Muscle layer of duodenum (tissue), 2 donors: ENCODE results near the gene PCSK9.

ENCODE experiments used
- H3K27ac ChIP-seq: one replicate; pipeline ENCODE4 v1.7.0; 2013; ENCODE audit warnings: mild to moderate bottlenecking, low read length
- H3K27me3 ChIP-seq: one replicate; pipeline ENCODE4 v1.7.0; 2013; ENCODE audit warnings: low read depth, mild to moderate bottlenecking, control low read depth, low read length
- H3K36me3 ChIP-seq, 2 donors: one replicate each; pipeline ENCODE4 v1.7.0; 2013; ENCODE audit warnings: low read length in 2 of 2, control low read depth in 1 of 2, mild to moderate bottlenecking in 1 of 2; ENCODE audit not compliant: insufficient read depth in 2 of 2, control insufficient read depth in 1 of 2
- H3K4me1 ChIP-seq, 2 donors: one replicate each; pipeline ENCODE4 v1.7.0; 2013; ENCODE audit warnings: low read length in 2 of 2, mild to moderate bottlenecking in 2 of 2, control low read depth in 1 of 2, moderate library complexity in 1 of 2; ENCODE audit not compliant: insufficient read depth in 2 of 2, control insufficient read depth in 1 of 2
- H3K4me3 ChIP-seq, 2 donors: one replicate each; pipeline ENCODE4 v1.7.0; 2013; ENCODE audit warnings: low read length in 2 of 2, low read depth in 1 of 2, mild to moderate bottlenecking in 1 of 2
- H3K9me3 ChIP-seq, 2 donors: one replicate each; pipeline ENCODE4 v1.7.0; 2013; ENCODE audit warnings: low read length in 2 of 2, control low read depth in 1 of 2, mild to moderate bottlenecking in 1 of 2; ENCODE audit not compliant: control insufficient read depth in 1 of 2
- donor health status: healthy.

Gene PCSK9

DNA sequence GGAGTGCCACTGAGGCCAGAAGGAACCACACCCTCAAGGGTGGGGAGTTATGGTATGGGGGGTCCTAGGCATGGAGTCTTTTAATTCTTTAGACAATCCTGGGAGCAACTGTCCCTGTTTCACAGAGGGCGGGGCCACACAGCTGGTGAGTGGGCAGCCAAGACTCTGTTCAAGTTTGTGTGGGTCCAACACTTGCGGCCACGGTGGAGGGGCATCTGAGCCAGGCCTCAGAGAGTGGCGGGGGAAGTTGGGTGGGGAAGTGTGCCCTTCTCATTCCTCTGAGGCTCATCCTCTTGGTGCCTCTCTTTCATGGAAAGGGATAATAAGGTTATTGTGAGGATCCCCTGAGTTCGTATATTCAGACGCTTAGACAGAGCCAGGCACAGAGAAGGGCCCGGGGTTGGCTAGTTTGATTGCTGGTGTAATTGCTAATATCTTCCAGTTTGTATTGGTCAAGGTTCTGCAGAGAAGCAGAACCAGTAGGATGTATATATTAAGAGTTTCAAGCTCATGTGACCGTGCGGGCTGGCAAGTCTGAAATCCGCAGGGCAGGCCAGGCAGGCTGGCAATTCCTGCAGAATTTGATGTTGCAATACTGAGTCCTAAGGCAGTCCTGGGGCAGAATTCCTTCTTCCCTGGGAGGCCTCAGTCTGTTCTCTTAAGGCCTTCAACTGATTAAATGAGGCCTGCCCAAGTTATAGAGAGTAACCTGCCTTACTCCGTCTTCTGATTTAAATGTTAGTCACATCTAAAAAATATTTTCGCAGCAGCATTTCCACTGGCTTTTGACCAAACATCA, 15.9 kb downstream of the PCSK9 start:
- no peaks in the 10 kb centered on the region for H3K36me3 ChIP-seq
- no peaks in the 10 kb centered on the region for H3K4me1 ChIP-seq
- H3K4me3 ChIP-seq = no peak overlapping the region
- H3K27me3 ChIP-seq = no peaks in the 10 kb centered on the region
- no peak overlapping the region for H3K27ac ChIP-seq
- H3K9me3 ChIP-seq = no peaks in the 10 kb centered on the region

DNA sequence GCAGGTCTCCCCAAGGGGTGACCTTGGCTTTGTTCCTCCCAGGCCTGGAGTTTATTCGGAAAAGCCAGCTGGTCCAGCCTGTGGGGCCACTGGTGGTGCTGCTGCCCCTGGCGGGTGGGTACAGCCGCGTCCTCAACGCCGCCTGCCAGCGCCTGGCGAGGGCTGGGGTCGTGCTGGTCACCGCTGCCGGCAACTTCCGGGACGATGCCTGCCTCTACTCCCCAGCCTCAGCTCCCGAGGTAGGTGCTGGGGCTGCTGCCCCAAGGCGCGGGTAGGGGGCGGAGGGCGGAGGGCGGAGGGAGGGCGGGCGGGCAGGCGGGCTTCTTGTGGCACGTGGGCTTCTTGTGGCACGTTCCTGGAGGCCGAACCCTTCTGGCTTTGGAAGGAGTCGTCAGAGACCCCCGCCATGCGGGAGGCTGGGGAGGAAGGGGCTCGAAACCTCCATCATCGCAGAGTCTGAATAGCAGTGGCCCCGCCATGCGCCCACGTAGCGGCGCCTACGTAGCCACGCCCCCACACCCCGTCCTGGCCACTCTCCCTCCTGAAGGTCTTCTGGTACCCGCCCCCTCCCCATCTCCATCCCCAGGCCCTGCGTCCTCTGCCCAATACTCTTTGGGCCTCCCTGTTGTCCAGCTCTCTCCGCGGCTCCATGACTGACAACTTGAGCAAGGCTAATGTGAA, 16.7 kb downstream of the PCSK9 start:
- Histone ChIP-seq H3K27me3 (no peaks in the 10 kb centered on the region), H3K9me3 (no peaks in the 10 kb centered on the region), H3K4me3 (no peak overlapping the region), H3K27ac (no peak overlapping the region), H3K36me3 (no peaks in the 10 kb centered on the region), H3K4me1 (peaks cover 0 to 8% of the 10 kb centered on the region in 2 donors)

DNA sequence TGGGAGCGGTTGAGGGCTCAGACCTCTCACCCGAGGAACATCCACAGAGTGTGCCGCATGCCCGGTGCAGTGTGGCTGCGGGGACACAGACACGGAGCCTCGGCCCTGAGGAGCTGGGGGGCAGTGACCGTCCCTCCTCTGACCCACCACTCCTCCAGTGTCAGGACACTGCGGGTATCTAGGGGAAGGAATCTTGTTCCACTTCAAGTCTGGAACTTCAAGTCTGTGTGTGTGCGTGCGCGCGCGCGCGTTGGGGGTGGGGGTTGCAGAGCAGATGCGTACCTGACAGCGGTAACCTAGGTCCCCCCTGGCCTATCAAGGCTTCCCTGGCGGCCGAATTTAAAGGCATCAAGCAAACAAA, 17.3 kb downstream of the PCSK9 start:
- H3K36me3 ChIP-seq = no peaks in the 10 kb centered on the region
- H3K4me1 ChIP-seq = peaks cover 0 to 10% of the 10 kb centered on the region in 2 donors
- no peak overlapping the region for H3K4me3 ChIP-seq
- no peaks in the 10 kb centered on the region for H3K9me3 ChIP-seq
- H3K27ac ChIP-seq = no peak overlapping the region
- H3K27me3 ChIP-seq = no peaks in the 10 kb centered on the region

DNA sequence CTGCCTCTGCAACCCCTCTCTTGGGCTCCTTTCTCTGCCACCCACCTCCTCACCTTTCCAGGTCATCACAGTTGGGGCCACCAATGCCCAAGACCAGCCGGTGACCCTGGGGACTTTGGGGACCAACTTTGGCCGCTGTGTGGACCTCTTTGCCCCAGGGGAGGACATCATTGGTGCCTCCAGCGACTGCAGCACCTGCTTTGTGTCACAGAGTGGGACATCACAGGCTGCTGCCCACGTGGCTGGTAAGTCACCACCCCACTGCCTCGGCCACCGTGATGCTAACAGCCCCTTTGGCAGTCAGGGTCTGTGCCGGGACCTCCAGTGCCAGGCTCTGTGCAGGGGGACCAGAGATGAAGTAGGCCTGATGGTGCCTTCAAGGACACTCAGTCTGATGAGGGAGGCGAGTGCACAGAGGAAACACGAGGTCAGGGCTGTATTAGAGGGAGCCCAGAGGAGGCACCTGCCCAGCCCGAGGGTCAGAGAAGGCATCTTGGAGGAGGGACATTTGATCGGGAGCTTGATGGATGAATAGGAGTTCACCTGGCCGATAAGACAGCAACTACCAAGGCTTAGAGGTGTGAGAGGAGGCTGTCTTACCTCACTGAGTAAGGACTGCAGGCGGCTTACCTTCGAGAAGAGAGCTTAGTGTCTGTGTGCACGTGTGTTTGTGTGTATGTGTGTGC, 18.1 kb downstream of the PCSK9 start:
- H3K4me1 ChIP-seq = peaks cover 0 to 15% of the 10 kb centered on the region in 2 donors
- no peaks in the 10 kb centered on the region for H3K36me3 ChIP-seq
- H3K27ac ChIP-seq = no peak overlapping the region
- H3K4me3 ChIP-seq = no peak overlapping the region
- H3K9me3 ChIP-seq = no peaks in the 10 kb centered on the region
- H3K27me3 ChIP-seq = no peaks in the 10 kb centered on the region

DNA sequence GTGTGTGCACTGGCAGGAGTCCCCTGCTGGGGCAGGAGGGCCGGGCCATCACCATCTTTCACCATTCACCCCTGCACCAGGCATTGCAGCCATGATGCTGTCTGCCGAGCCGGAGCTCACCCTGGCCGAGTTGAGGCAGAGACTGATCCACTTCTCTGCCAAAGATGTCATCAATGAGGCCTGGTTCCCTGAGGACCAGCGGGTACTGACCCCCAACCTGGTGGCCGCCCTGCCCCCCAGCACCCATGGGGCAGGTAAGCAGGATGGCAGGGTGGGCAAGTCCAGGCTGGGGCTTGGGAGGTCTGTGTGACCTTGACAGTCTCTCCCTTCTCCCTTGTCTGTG, 18.6 kb downstream of the PCSK9 start:
- Histone ChIP-seq H3K27ac (no peak overlapping the region), H3K9me3 (no peaks in the 10 kb centered on the region), H3K4me3 (no peak overlapping the region), H3K4me1 (peaks cover 0 to 15% of the 10 kb centered on the region in 2 donors), H3K36me3 (no peaks in the 10 kb centered on the region), H3K27me3 (no peaks in the 10 kb centered on the region)

DNA sequence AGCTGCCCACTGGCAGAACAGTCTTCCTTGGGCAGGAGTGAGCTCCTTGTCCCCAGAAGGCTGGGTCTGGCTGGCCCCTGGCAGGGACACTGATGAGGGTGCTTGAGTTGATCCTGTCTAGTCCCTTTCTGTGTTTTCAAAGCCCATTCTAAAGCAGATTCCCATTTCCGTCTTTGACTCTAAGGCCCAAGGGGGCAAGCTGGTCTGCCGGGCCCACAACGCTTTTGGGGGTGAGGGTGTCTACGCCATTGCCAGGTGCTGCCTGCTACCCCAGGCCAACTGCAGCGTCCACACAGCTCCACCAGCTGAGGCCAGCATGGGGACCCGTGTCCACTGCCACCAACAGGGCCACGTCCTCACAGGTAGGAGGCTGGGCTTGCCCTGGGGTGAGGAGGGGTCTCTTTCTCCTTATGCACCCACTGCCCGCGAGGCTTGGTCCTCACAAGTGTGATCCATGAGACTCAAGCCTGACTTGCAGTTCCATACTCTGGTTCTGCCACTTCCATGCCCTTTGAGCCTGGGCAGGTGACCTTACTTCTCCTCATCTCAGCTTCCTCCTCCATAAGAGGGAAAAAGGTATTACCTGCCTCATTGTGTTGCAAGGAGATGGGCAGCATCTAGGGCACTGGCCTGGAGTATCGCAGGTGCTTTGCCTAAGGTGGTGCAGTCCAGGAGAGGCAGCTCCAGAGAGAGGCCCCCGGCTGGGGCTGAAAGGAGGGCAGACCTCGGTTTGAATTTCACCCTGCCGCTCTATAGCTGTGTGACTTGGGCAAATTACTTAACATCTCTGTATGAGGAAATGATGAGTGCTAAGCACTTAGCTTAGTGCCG, 20.2 kb downstream of the PCSK9 start:
- Histone ChIP-seq H3K4me1 (peaks cover 0 to 22% of the 10 kb centered on the region in 2 donors), H3K27ac (no peak overlapping the region), H3K4me3 (no peak overlapping the region), H3K27me3 (no peaks in the 10 kb centered on the region), H3K36me3 (no peaks in the 10 kb centered on the region), H3K9me3 (no peaks in the 10 kb centered on the region)

DNA sequence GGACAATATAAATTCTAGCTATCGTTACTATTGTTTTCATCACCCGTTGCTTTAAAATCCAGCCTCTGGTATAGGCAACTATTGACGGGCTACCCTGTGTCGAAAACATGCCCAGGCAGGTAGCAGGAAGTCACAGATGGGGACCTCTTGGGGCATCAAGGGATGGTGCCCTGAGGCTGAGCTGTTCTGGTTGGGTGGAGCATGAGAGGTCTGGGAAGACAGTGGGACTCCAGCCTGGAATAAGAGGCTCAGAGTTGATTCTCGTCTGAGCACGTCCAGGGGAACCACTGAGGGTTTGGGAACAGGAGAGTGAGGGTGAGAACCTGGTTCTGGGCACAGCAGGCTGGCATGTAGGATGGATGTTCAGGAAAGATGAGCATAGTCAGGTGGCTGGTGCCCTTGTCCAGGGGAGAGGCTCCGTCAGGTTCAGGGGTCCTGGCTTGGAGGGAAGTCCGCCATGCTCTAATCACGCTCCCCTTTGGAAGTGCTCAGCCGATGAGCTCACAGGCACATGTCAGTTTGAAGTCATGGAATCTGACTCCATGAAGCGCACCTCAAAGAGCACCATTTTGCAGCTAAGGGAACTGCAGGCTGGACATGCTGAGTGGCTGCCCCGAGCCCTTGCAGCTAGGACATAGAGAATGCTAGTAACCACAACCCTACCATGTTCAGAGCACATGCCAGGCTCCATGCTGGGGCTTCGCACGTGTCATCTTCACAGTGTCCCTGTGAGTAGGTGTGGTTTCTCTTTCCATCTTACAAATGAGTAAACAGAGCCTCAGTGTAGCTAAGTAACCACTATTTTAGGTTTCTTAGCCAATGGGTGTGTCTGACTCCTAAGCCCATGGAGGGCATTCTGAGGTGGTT, 21.0 kb downstream of the PCSK9 start:
- Histone ChIP-seq H3K4me1 (peaks cover 0 to 30% of the 10 kb centered on the region in 2 donors), H3K9me3 (no peaks in the 10 kb centered on the region), H3K27me3 (no peaks in the 10 kb centered on the region), H3K36me3 (no peaks in the 10 kb centered on the region), H3K27ac (no peak overlapping the region), H3K4me3 (no peak overlapping the region)

DNA sequence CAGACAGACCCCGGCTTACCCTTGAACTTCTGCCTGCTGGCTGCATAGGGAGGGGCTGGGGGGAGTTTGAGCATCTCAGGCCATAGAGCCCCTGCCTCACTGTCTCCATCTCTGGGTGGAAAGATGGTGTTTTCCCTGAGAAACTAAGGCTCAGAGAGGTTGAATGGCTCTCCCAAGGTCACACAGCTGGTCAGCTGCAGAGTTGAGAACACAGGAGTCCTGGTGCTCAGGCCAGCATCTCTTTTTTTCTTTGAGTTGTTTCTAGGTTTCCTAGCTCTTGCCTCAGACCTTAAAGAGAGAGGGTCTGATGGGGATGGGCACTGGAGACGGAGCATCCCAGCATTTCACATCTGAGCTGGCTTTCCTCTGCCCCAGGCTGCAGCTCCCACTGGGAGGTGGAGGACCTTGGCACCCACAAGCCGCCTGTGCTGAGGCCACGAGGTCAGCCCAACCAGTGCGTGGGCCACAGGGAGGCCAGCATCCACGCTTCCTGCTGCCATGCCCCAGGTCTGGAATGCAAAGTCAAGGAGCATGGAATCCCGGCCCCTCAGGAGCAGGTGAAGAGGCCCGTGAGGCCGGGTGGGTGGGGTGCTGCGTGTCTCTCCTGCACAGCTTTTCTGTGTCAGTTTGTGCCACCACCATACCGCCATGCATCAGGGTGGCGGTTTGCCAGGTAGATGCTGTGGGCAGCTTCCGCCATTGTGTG, 21.8 kb downstream of the PCSK9 start:
- no peak overlapping the region for H3K27ac ChIP-seq

DNA sequence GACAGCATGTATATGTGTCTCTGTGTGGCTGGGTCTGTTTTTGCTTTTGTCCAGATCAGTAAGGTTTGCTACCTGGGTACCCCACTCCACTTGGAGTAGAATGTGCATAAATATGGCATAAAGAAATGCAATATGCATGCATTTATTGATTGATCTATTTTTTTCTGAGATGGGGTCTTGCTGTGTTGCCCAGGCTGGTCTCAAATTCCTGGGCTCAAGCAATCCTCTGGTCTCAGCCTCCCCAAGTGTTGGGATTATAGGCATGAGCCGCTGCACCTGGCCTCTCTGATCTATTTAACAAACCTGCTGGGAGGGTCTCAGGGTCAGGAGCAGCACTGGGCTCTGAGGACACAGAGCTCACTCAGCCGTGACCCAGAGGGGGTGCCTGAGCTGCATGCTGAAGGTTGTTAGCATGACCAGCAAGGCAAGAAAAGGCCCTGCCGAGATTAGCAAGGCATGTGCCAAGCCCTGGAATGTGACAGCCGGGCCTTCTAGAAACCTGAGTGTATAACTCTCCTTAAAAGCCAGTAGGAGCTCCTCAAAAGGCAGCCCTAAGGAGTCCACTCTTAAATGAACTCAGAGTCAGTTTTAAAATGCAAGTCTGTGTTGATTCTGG, 22.5 kb downstream of the PCSK9 start:
- Histone ChIP-seq H3K4me1 (peaks cover 0 to 32% of the 10 kb centered on the region in 2 donors), H3K4me3 (no peak overlapping the region), H3K27me3 (no peaks in the 10 kb centered on the region), H3K27ac (no peak overlapping the region), H3K9me3 (no peaks in the 10 kb centered on the region), H3K36me3 (peaks cover 4% of the 10 kb centered on the region in 2 donors)

More for the DNA sequence above, 21.8 kb downstream of the PCSK9 start:
- H3K27me3 ChIP-seq = no peaks in the 10 kb centered on the region
- no peaks in the 10 kb centered on the region for H3K9me3 ChIP-seq
- H3K4me3 ChIP-seq = no peak overlapping the region
- peaks cover 0 to 32% of the 10 kb centered on the region in 2 donors for H3K4me1 ChIP-seq
- H3K36me3 ChIP-seq = no peaks in the 10 kb centered on the region
